ENCODE data around the gene OCA2.
"Not testable (repeated sequence)": the region's sequence is repeated elsewhere in the genome, so short reads cannot be mapped to it uniquely, and the experiment has no call there.

OCA2 gene

GRCh38 chr15:28022961-28023360 lies 76.2 kb downstream of the OCA2 start:
- DNase-seq (ENCODE audit: low read depth), result no peak

GRCh38 chr15:28022181-28022580 lies 76.9 kb downstream of the OCA2 start:
- DNase-seq (ENCODE audit: low read depth), result no peak

GRCh38 chr15:28021281-28022039 lies 77.7 kb downstream of the OCA2 start:
- DNase-seq (ENCODE audit: low read depth), result no peak

- DNase-seq (ENCODE audit: low read depth), result no peak
Measured at GRCh38 chr15:28020644-28021043, 78.5 kb downstream of the OCA2 start.

- no peak for DNase-seq (ENCODE audit: low read depth)
Measured at GRCh38 chr15:28019594-28020309, 79.4 kb downstream of the OCA2 start.

GRCh38 chr15:28018291-28019044 lies 80.6 kb downstream of the OCA2 start:
- no peak for DNase-seq (ENCODE audit: low read depth)

- no peak for DNase-seq (ENCODE audit: low read depth)
Measured at GRCh38 chr15:28017423-28017924, 81.6 kb downstream of the OCA2 start.

GRCh38 chr15:28015855-28016254 lies 83.3 kb downstream of the OCA2 start:
- no peak for DNase-seq (ENCODE audit: low read depth)

GRCh38 chr15:28014623-28015200 lies 84.4 kb downstream of the OCA2 start:
- no peak for DNase-seq (ENCODE audit: low read depth)

- no peak for DNase-seq (ENCODE audit: low read depth)
Measured at GRCh38 chr15:28013976-28014375, 85.1 kb downstream of the OCA2 start.

GRCh38 chr15:28013480-28013879 lies 85.6 kb downstream of the OCA2 start:
- no peak for DNase-seq (ENCODE audit: low read depth)

- DNase-seq (ENCODE audit: low read depth), result no peak
Measured at GRCh38 chr15:28012231-28012630, 86.9 kb downstream of the OCA2 start.

- DNase-seq (ENCODE audit: low read depth), result not testable (repeated sequence)
Measured at GRCh38 chr15:28008175-28008574, 90.9 kb downstream of the OCA2 start.

- no peak for DNase-seq (ENCODE audit: low read depth)
Measured at GRCh38 chr15:28006116-28006905, 92.8 kb downstream of the OCA2 start.

- no peak for DNase-seq (ENCODE audit: low read depth)
Measured at GRCh38 chr15:28005004-28005527, 94.0 kb downstream of the OCA2 start.

GRCh38 chr15:28004143-28005003 lies 94.7 kb downstream of the OCA2 start:
- DNase-seq (ENCODE audit: low read depth), result no peak

- no peak for DNase-seq (ENCODE audit: low read depth)
Measured at GRCh38 chr15:28003302-28004037, 95.6 kb downstream of the OCA2 start.

GRCh38 chr15:28002867-28003266 lies 96.2 kb downstream of the OCA2 start:
- DNase-seq (ENCODE audit: low read depth), result no peak

- no peak for DNase-seq (ENCODE audit: low read depth)
Measured at GRCh38 chr15:28002136-28002861, 96.8 kb downstream of the OCA2 start.
